Right cardiac atrium (tissue), 5 donors: ENCODE data around the gene NDUFB11. TPM values are rescaled to one million over a fixed set of nuclear protein-coding genes. Genes with fewer than 3 reads are reported as not detected.
"Not testable (repeated sequence)": the region's sequence is repeated elsewhere in the genome, so short reads cannot be mapped to it uniquely, and the experiment has no call there.

ENCODE experiments used
- ATAC-seq, 2 donors: fragments of 200-7000 bp; cut with Tn5 transposase; one replicate each; pipeline versions ENCODE4 v1.8.0 to v1.9.1; 2020; ENCODE audit warnings: moderate library complexity in 2 of 2, mild to moderate bottlenecking in 1 of 2
- DNase-seq, 3 donors: peaks; one replicate each; pipeline ENCODE4 v3.0.0-alpha.2; 2020
- H3K27ac ChIP-seq: one replicate; pipeline ENCODE4 v1.5.1; 2013; ENCODE audit warnings: mild to moderate bottlenecking, low read length, control low read depth, moderate library complexity
- H3K27me3 ChIP-seq: one replicate; pipeline ENCODE4 v1.6.1; 2013; ENCODE audit not compliant: control insufficient read depth, insufficient read depth
- H3K4me1 ChIP-seq: one replicate; pipeline ENCODE4 v1.6.1; 2013; ENCODE audit warnings: low read length; ENCODE audit not compliant: control insufficient read depth, insufficient read depth
- H3K4me3 ChIP-seq: one replicate; pipeline ENCODE4 v1.5.1; 2013; ENCODE audit warnings: low read length, control low read depth
- H3K9me3 ChIP-seq: one replicate; pipeline ENCODE4 v1.6.1; 2013; ENCODE audit warnings: low read length; ENCODE audit not compliant: control insufficient read depth
- WGBS: extraction: QIAGEN DNeasy Blood & Tissue Kit; methylation state at CpG from one replicate; pipeline ENCODE4 v1.1.7; 2013; 5-methylcytosine and 5-hydroxymethylcytosine counted together
- intact Hi-C, 4 donors: fragments of 100-400 bp; cut with DNase I; formaldehyde crosslinking; loops; one replicate each; pipeline versions ENCODE4 v1.11.0 to v1.14.0; 2022 to 2023
- polyA plus RNA-seq: library from polyadenylated mRNA; stranded (reverse); fragments of 200-250 nt; gene quantifications from one replicate; pipeline ENCODE4 v1.2.3, GENCODE V29; 2013
- total RNA-seq, 4 donors: library from RNA; stranded (reverse); fragmentation: NEBNext Ultra II Directional; extraction: Animal tissue kit (Norgen Biotek cat#: 25700); gene quantifications; one replicate each; pipeline ENCODE4 v1.2.1, GENCODE V29; 2021
- donor health status: healthy with polysubstance abuse.
- donor health status: DM: no; HTN: yes; CAD: no.
- donor health status: DM: no; HTN: no; CAD: no.
- donor health status: DM: no; HTN: yes; CAD: no; lungs with severe emphysema.
- donor health status: DM: yes; HTN: yes; CAD: no.

Gene NDUFB11
- total and polyA plus RNA-seq, 5 donors, result 127 to 235 (median 143) TPM

- H3K27ac ChIP-seq, H3K4me1 ChIP-seq, H3K4me3 ChIP-seq, H3K9me3 ChIP-seq, intact Hi-C loops, H3K27me3 ChIP-seq, ATAC-seq: not testable (repeated sequence)
- peak in 1 of 3 donors; percentile 54 for DNase-seq
- 98% methylated on average over 33 of the region's 40 CpGs for WGBS
Measured at GRCh38 chrX:47110936-47111615, 33.4 kb downstream of the NDUFB11 start.

- Histone ChIP-seq H3K4me1 (no peaks in the 10 kb centered on the region), H3K27me3 (no peaks in the 10 kb centered on the region), H3K27ac (no peak overlapping the region), H3K4me3 (no peak overlapping the region), H3K9me3 (no peaks in the 10 kb centered on the region)
- no peak for DNase-seq
- WGBS, result 83% methylated on average over 4 of the region's 4 CpGs
- no peak for ATAC-seq
- intact Hi-C loops, result no loop called here
Measured at GRCh38 chrX:47101206-47101605, 43.3 kb downstream of the NDUFB11 start.

- intact Hi-C loops, result no loop called here
- no peak overlapping the region for H3K27ac ChIP-seq
- ATAC-seq (no peak), DNase-seq (no peak)
- no peaks in the 10 kb centered on the region for H3K4me1 ChIP-seq
- WGBS, result 75% methylated on average over 2 of the region's 2 CpGs
- no peak overlapping the region for H3K4me3 ChIP-seq
- H3K27me3 ChIP-seq, result no peaks in the 10 kb centered on the region
- no peaks in the 10 kb centered on the region for H3K9me3 ChIP-seq
Measured at GRCh38 chrX:47098338-47099094, 46.0 kb downstream of the NDUFB11 start.

- WGBS, result 70% methylated on average over 4 of the region's 4 CpGs
- intact Hi-C loops, result no loop called here
Measured at GRCh38 chrX:47097018-47097417, 47.5 kb downstream of the NDUFB11 start.

GRCh38 chrX:47093860-47094259 lies 50.6 kb downstream of the NDUFB11 start:
- H3K4me3 ChIP-seq, result no peak overlapping the region
- 83% methylated on average over 11 of the region's 11 CpGs for WGBS
- H3K27ac ChIP-seq, result no peak overlapping the region
- no peaks in the 10 kb centered on the region for H3K9me3 ChIP-seq
- ATAC-seq (no peak), DNase-seq (no peak)
- no peaks in the 10 kb centered on the region for H3K27me3 ChIP-seq
- intact Hi-C loops, result no loop called here
- no peaks in the 10 kb centered on the region for H3K4me1 ChIP-seq

More at GRCh38 chrX:47097018-47097417, 47.5 kb downstream of the NDUFB11 start:
- ATAC-seq (no peak), DNase-seq (no peak)
- no peaks in the 10 kb centered on the region for H3K9me3 ChIP-seq
- H3K27me3 ChIP-seq, result no peaks in the 10 kb centered on the region
- no peak overlapping the region for H3K27ac ChIP-seq
- H3K4me1 ChIP-seq, result no peaks in the 10 kb centered on the region
- no peak overlapping the region for H3K4me3 ChIP-seq

GRCh38 chrX:47093248-47093647 lies 51.3 kb downstream of the NDUFB11 start:
- Histone ChIP-seq H3K4me1 (no peaks in the 10 kb centered on the region), H3K27me3 (no peaks in the 10 kb centered on the region), H3K9me3 (no peaks in the 10 kb centered on the region), H3K4me3 (no peak overlapping the region), H3K27ac (no peak overlapping the region)
- WGBS, result 0% methylated on average over 1 of the region's 1 CpG
- ATAC-seq (no peak), DNase-seq (no peak)
- intact Hi-C loops, result no loop called here

Other genes with a start within 250 kb of the NDUFB11 start
- 1 to 10 TPM; 5.7 to 6.7 (median 6.4) TPM for gene JADE3, start 232.3 kb downstream of the NDUFB11 start, total RNA-seq
- 2.5 TPM for gene JADE3, start 232.3 kb downstream of the NDUFB11 start, polyA plus RNA-seq
- gene RGN, start 66.3 kb downstream of the NDUFB11 start, total RNA-seq, result 10 to 100 TPM; 17.0 to 25.1 (median 23.2) TPM
- gene RGN, start 66.3 kb downstream of the NDUFB11 start, polyA plus RNA-seq, result 13.4 TPM
- gene RBM10, start 519 bp upstream of the NDUFB11 start, total RNA-seq, result 10 to 100 TPM; 25.5 to 33.8 (median 28.2) TPM
- gene RBM10, start 519 bp upstream of the NDUFB11 start, polyA plus RNA-seq, result 22.6 TPM
- 100 to 1,000 TPM; 109 to 130 (median 114) TPM for gene UBA1, start 49.1 kb upstream of the NDUFB11 start, total RNA-seq
- 79.5 TPM for gene UBA1, start 49.1 kb upstream of the NDUFB11 start, polyA plus RNA-seq
- gene CDK16, start 74.0 kb upstream of the NDUFB11 start, total RNA-seq, result 100 to 1,000 TPM; 108 to 164 (median 120) TPM
- 104 TPM for gene CDK16, start 74.0 kb upstream of the NDUFB11 start, polyA plus RNA-seq
- gene USP11, start 88.3 kb upstream of the NDUFB11 start, total RNA-seq, result 10 to 100 TPM; 59.6 to 70.4 (median 60.9) TPM
- gene USP11, start 88.3 kb upstream of the NDUFB11 start, polyA plus RNA-seq, result 28.3 TPM
- gene ZNF157, start 225.9 kb upstream of the NDUFB11 start, total RNA-seq, result under 1 TPM in 2 of 4 donors, not detected in 2; 0.09 to 0.29 TPM
- gene ZNF157, start 225.9 kb upstream of the NDUFB11 start, polyA plus RNA-seq, result 0.09 TPM